Bronchus fibroblast of lung (primary cell): ENCODE results near the gene MOB3C. TPM values are rescaled to one million over a fixed set of nuclear protein-coding genes. Genes with fewer than 3 reads are reported as not detected.

ENCODE experiments used
- total RNA-seq: library from RNA; depleted of rRNA; stranded (reverse); fragments of >200 nt; gene quantifications from 2 replicates; pipeline ENCODE4 v1.2.3, GENCODE V29; 2015

MOB3C gene
- total RNA-seq: 4.4 and 4.8 TPM in 2 replicates

DNA sequence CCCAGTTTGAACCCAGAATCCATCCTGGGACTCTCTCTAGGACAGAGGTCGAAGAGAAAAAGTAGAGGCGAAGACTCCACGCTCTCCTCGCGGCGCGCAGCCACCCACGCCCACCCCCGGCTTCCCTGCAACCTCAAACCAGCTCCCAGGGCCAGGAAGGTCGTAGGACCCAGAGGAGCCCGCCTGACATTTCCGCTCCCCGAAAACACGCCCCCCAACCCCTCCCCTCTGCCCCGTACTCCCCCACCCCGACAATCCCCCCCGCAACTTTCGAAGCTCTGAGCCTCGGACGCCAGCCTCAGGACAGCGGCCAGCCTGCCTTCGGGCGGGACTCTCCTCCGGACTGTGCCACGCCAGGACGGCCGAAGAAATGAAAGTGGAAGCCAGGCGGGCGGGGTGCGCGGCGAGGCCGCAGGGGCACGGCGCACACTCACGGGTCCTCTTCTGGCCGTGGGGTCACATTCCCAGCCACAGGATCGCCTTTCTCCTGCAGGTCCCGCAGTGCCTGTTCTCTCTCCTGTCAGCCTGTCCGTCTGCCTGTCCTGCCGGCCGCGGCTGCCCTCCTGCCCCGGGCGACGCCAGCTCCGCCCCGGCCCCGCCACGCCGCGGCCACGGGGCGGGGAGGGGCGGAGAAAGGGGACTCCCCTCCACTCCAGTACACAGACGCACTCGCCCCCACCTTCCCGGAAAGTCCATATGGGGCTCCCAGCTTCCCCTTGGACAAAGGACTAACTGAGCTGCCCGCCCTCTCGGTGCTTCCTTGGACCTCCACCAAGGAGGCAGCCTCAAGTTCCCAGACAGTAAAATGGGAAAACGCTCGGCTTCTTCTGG lies at the start of gene MOB3C:
MOB3C (minus strand) TSS at position 535 of the 831 bp plus-strand sequence. CDS start 3,490 bp downstream, outside the sequence.

DNA sequence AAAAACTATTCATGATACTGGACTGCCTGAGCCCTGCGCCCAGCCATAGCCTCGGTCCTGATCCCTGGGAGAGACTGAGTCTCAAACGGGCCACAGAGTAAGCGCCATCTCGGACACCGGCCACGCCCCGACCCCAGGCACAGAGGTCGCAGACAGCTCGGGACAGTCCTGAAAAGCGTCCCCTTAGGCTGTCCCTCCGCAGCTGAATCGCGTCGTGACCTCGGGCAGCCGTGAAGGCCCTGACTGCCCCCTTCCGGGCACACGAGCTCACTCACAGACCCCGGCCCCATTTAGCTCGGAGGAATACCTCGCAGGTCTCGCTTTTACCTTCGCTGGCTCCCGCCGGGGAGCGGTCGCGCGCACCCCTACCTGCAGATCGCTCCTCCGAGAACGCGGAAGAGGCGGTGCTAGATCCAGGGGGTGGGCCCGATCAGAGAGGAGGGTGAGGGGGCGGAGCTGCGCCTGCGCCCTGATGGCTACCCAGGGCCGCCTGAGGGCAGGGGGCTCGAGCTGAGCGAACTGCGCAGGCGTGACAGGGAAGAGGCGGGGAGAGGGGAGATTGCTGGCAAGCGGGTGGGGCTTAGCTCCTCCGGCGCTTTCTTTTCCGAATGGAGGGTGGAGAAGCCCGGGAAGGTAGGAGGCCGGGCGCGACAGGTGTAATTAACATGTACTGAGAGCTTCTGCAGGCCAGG lies 12.6 kb downstream of the MOB3C start, which contains the start of gene MKNK1:
MKNK1 (minus strand) TSS at position 411 of the 692 bp plus-strand sequence. CDS start 20,941 bp downstream, outside the sequence.

Other genes with a start within 250 kb of the MOB3C start
- gene FAAH, start 222.5 kb downstream of the MOB3C start, total RNA-seq: 1.0 TPM in 2 replicates
- not detected in 2 replicates for gene DMBX1, start 127.0 kb downstream of the MOB3C start, total RNA-seq
- not detected in 2 replicates for gene KNCN, start 65.2 kb downstream of the MOB3C start, total RNA-seq
- gene MKNK1, start 12.5 kb downstream of the MOB3C start, total RNA-seq: 9.6 and 14.4 TPM in 2 replicates
- 55.0 and 60.1 TPM in 2 replicates for gene ATPAF1, start 51.6 kb upstream of the MOB3C start, total RNA-seq
- not detected in 2 replicates for gene TEX38, start 55.0 kb upstream of the MOB3C start, total RNA-seq
- 28.7 and 30.3 TPM in 2 replicates for gene EFCAB14, start 102.3 kb upstream of the MOB3C start, total RNA-seq
- not detected in 2 replicates for gene CYP4B1, start 182.2 kb upstream of the MOB3C start, total RNA-seq